Osteocyte (in vitro differentiated cells): ENCODE data around the gene UBE3B. TPM values are rescaled to one million over a fixed set of nuclear protein-coding genes. Genes with fewer than 3 reads are reported as not detected.
A peak's percentile ranks its signal among the peaks of the same experiment; 100 is the strongest.

Experiments
- DNase-seq: peaks from one replicate; pipeline ENCODE4 v3.0.0; 2021; ENCODE audit warnings: mixed read lengths; ENCODE audit not compliant: unreplicated experiment; ENCODE audit errors: extremely low spot score
- H3K27ac Mint-ChIP-seq: one replicate; pipeline ENCODE4 v1.8.0; 2021; ENCODE audit warnings: mild to moderate bottlenecking, mixed read lengths; ENCODE audit not compliant: unreplicated experiment
- H3K27me3 Mint-ChIP-seq: one replicate; pipeline ENCODE4 v1.8.0; 2021; ENCODE audit warnings: mixed read lengths; ENCODE audit not compliant: unreplicated experiment
- H3K36me3 Mint-ChIP-seq: one replicate; pipeline ENCODE4 v1.8.0; 2021; ENCODE audit warnings: mixed read lengths; ENCODE audit not compliant: unreplicated experiment
- H3K4me1 Mint-ChIP-seq: one replicate; pipeline ENCODE4 v1.8.0; 2021; ENCODE audit warnings: mixed read lengths; ENCODE audit not compliant: unreplicated experiment
- H3K4me3 Mint-ChIP-seq: one replicate; pipeline ENCODE4 v1.8.0; 2021; ENCODE audit warnings: mild to moderate bottlenecking, moderate library complexity, mixed read lengths; ENCODE audit not compliant: unreplicated experiment
- H3K9me3 Mint-ChIP-seq: one replicate; pipeline ENCODE4 v1.8.0; 2021; ENCODE audit warnings: mixed read lengths; ENCODE audit not compliant: unreplicated experiment
- total RNA-seq: library from RNA; stranded (reverse); gene quantifications from 2 replicates; pipeline ENCODE4 v1.2.1, GENCODE V29; 2021
- TF ChIP-seq, protein P1 (sequence below): fragments of 200-600 bp; sonication (generic); IDR thresholded peaks from 2 replicates; pipeline ENCODE4 v1.5.0; 2021; ENCODE audit warnings: antibody characterized with exemption, mild to moderate bottlenecking, moderate library complexity

Gene UBE3B
- total RNA-seq, 1 donor from 2014 or later = 33.0 TPM

DNA sequence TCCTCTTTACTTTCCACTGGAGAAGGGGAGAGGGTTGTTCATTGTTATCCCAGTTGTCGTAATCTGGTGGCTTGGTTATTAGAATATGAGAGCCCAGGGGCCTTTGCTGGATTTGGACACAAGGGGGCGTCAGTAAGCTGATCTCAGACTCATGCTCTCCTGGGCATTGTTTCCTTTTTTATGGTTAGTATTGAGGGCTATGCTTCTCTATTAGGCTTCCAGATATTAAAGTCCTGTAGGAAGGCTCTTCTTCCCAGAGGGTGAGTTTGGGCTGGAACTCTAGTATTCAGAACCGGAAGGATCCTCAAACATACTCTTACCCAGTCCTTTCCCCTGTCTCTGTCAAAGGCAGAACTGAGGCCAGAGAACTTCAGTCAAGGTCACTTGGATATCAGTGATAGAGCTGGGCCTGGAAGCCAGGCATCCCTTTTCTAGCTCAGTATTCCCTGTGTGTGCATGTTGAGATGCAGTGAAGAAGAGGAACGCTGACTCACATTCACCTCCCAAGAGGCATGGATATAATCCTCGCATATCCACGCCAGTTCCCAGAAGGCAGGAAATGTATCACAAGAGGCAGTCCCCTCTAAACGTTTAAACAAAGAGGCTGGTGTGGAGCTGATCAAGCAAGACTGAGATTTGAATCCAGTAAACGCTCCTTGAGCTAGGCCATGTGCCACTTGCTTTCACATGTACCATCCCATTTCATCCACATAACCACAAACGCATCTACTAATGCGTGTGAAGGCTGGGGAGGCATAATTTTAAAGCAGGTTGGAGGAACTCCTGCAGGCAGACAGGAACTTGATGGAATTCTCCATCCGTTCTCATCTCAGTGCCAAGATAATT, 41.6 kb downstream of the UBE3B start:
- H3K4me1 Mint-ChIP-seq = peaks cover 11% of the 10 kb centered on the region
- H3K4me3 Mint-ChIP-seq = no peak overlapping the region
- TF ChIP-seq, protein P1, sequence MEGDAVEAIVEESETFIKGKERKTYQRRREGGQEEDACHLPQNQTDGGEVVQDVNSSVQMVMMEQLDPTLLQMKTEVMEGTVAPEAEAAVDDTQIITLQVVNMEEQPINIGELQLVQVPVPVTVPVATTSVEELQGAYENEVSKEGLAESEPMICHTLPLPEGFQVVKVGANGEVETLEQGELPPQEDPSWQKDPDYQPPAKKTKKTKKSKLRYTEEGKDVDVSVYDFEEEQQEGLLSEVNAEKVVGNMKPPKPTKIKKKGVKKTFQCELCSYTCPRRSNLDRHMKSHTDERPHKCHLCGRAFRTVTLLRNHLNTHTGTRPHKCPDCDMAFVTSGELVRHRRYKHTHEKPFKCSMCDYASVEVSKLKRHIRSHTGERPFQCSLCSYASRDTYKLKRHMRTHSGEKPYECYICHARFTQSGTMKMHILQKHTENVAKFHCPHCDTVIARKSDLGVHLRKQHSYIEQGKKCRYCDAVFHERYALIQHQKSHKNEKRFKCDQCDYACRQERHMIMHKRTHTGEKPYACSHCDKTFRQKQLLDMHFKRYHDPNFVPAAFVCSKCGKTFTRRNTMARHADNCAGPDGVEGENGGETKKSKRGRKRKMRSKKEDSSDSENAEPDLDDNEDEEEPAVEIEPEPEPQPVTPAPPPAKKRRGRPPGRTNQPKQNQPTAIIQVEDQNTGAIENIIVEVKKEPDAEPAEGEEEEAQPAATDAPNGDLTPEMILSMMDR = peak; percentile 86
- H3K27me3 Mint-ChIP-seq = no peaks in the 10 kb centered on the region
- H3K27ac Mint-ChIP-seq = peak overlapping the region; percentile 79
- DNase-seq = no peak
- H3K9me3 Mint-ChIP-seq = no peaks in the 10 kb centered on the region
- peaks cover 50% of the 10 kb centered on the region for H3K36me3 Mint-ChIP-seq

DNA sequence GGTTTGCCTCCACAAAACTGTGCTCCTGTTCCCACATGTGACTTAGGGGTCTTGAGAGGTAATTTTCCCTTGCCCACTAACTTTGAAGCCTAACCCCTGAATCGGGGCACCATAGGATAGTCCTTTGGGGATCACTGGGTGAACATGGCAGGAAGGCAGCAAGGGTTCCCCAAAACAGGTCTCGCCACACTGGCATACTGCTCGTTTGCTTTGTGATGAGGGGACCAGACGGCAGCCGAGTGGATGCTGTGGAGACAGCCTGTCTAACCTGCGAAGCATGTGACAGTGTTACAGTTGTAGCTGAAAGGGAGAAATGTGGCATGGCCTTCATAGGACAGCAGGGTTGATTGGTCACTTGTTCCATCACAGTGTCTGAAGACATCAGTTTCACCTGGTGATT, 42.4 kb downstream of the UBE3B start:
- Mint-ChIP-seq H3K27me3 (no peaks in the 10 kb centered on the region), H3K4me3 (no peak overlapping the region), H3K27ac (peak overlapping the region; percentile 25), H3K9me3 (no peaks in the 10 kb centered on the region), H3K4me1 (peaks cover 11% of the 10 kb centered on the region), H3K36me3 (peaks cover 45% of the 10 kb centered on the region)
- TF ChIP-seq, protein P1 = no peak
- no peak for DNase-seq

DNA sequence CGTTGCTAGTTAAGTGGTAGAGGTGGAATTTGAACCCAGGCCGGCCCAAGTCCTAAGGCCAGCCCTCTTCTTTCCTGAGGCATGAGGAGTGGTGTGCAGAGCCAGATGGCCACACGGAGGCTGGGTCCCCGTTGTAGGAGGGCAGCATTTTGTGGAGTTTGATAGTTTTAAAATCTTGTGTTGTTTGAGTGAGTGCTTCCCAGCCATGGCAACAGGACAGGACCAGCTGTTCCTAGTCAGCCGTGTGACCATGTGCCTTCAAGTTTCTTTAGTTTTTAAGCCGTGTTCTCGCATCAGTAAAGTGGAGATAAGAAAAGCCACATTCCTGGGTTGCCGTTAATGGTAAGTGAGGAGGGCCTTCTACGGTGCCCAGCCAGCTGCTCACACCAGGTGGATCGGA, 44.4 kb downstream of the UBE3B start:
- Mint-ChIP-seq H3K4me1 (peaks cover 11% of the 10 kb centered on the region), H3K9me3 (no peaks in the 10 kb centered on the region), H3K27ac (no peak overlapping the region), H3K27me3 (no peaks in the 10 kb centered on the region), H3K4me3 (no peak overlapping the region), H3K36me3 (peaks cover 47% of the 10 kb centered on the region)
- TF ChIP-seq, protein P1 = no peak
- DNase-seq = no peak

DNA sequence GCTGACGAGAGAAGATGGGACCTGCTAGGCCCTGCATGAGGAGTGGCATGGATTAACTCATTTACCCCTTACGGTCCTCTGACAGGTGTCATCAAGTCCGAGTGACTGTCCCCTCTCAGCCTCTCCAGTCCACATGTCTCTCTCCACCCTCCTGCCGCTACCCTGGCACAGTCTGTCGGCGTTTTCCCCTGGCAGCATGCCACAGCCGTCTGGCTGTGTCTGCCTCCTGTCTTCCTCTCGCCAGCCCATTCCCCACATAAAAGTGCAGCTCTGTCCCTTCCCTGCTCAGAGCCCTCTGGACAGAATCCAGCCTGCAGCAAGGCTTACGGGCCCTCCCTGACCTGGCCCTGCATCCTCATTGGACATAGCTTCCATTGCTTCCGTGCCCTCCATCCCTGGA, 45.6 kb downstream of the UBE3B start:
- TF ChIP-seq, protein P1 = no peak
- peaks cover 11% of the 10 kb centered on the region for H3K4me1 Mint-ChIP-seq
- no peaks in the 10 kb centered on the region for H3K27me3 Mint-ChIP-seq
- H3K4me3 Mint-ChIP-seq = no peak overlapping the region
- no peak overlapping the region for H3K27ac Mint-ChIP-seq
- H3K36me3 Mint-ChIP-seq = peaks cover 43% of the 10 kb centered on the region
- H3K9me3 Mint-ChIP-seq = no peaks in the 10 kb centered on the region
- no peak for DNase-seq

DNA sequence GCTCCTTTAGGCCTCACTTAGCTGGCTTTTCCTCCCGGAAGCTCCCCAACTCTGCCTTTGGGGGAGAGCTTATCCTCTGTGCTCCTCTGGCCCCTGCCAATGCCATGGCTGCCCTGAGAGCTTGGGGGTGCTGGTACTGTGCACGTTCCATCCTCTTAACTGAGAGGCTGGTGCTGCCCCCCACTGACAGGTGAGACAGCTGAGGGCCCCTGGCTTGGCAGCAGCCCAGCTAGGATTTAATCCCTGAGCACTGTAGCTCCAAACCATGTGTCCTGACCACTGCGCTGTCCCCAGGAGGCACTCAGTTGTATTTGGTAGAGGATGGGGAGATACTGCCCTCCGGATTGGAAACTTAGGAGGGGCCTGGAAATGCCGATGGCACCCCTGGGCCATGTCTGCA, 46.1 kb downstream of the UBE3B start:
- H3K4me1 Mint-ChIP-seq = peaks cover 10% of the 10 kb centered on the region
- H3K27ac Mint-ChIP-seq = no peak overlapping the region
- peaks cover 46% of the 10 kb centered on the region for H3K36me3 Mint-ChIP-seq
- H3K27me3 Mint-ChIP-seq = no peaks in the 10 kb centered on the region
- TF ChIP-seq, protein P1 = no peak
- no peak overlapping the region for H3K4me3 Mint-ChIP-seq
- no peaks in the 10 kb centered on the region for H3K9me3 Mint-ChIP-seq
- DNase-seq = no peak
